Suprapubic skin (tissue), 4 donors: Measurements from ENCODE around the gene SPTLC3.

Experiments used
- CTCF ChIP-seq, 2 donors: fragments of 200-600 bp in 1 of 2; fragments of 450-650 bp in 1 of 2; sonication (generic) in 1 of 2; IDR thresholded peaks; one replicate each; pipeline ENCODE4 v1.5.1; 2016 to 2019; ENCODE audit warnings: antibody characterized with exemption in 2 of 2, mild to moderate bottlenecking in 1 of 2, moderate library complexity in 1 of 2
- EP300 ChIP-seq: sonication (generic); formaldehyde crosslinking; IDR thresholded peaks from one replicate; pipeline ENCODE4 v1.6.1; 2017; ENCODE audit warnings: antibody characterized with exemption
- POLR2A ChIP-seq, 2 donors: fragments of 450-650 bp; IDR thresholded peaks; one replicate each; pipeline ENCODE4 v1.6.1; 2017; ENCODE audit warnings: antibody characterized with exemption in 2 of 2, mild to moderate bottlenecking in 2 of 2, moderate library complexity in 2 of 2
- POLR2AphosphoS5 ChIP-seq, 3 donors: sonication (generic); formaldehyde crosslinking; IDR thresholded peaks; one replicate each; pipeline ENCODE4 v1.6.1; 2017; ENCODE audit warnings: antibody characterized with exemption in 3 of 3

- TF ChIP-seq CTCF (IDR thresholded peaks at IDR 0.05) = no peak
- no peak for TF ChIP-seq POLR2A (IDR thresholded peaks at IDR 0.05)
- TF ChIP-seq POLR2AphosphoS5 (IDR thresholded peaks at IDR 0.05) = no peak
- TF ChIP-seq EP300 = no peak
These were observed 140.8 kb downstream of the SPTLC3 start for GRCh38 chr20:13149371-13150105.
